Stimulated activated CD4-positive, alpha-beta T cell treated with anti-CD3 and anti-CD28 coated beads, Interleukin-2, amount 100 ng/mL, for 48 hours (primary cell): ENCODE measurements around the gene FBXL13.
"Not testable (repeated sequence)": the region's sequence is repeated elsewhere in the genome, so short reads cannot be mapped to it uniquely, and the experiment has no call there.

ENCODE experiments used
- DNase-seq, 2 donors: peaks; one replicate each; pipeline ENCODE4 v3.0.0-alpha.2; 2020

The FBXL13 gene

DNA sequence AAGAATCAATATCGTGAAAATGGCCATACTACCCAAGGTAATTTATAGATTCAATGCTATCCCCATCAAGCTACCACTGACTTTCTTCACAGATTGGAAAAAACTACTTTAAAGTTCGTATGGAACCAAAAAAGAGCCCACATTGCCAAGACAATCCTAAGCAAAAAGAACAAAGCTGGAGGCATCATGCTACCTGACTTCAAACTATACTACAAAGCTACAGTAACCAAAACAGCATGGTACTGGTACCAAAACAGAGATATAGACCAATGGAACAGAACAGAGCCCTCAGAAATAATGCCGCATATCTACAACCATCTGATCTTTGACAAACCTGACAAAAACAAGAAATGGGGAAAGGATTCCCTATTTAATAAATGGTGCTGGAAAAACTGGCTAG, 53.7 kb downstream of the FBXL13 start:
- DNase-seq, result not testable (repeated sequence)

- not testable (repeated sequence) for DNase-seq
These were observed 56.3 kb downstream of the FBXL13 start for GRCh38 chr7:103018295-103018694.

DNA sequence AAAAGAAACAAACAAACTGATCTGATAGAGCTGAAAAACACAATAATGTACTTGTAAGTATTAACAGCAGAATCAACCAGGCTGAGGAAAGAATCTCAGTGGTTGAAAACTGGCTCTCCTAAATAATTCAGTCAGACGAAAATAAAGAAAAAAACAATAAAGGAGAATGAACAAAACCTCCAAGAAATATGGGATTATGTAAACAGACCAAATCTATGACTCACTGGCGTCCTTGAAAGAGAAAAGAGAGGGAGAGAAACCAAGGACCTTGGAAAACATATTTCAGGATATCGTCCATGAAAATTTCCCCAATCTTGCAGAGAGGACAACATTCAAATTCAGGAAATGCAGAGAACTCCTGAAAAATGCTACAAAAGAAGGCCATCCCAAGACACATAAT, 62.9 kb downstream of the FBXL13 start:
- no peak for DNase-seq

DNA sequence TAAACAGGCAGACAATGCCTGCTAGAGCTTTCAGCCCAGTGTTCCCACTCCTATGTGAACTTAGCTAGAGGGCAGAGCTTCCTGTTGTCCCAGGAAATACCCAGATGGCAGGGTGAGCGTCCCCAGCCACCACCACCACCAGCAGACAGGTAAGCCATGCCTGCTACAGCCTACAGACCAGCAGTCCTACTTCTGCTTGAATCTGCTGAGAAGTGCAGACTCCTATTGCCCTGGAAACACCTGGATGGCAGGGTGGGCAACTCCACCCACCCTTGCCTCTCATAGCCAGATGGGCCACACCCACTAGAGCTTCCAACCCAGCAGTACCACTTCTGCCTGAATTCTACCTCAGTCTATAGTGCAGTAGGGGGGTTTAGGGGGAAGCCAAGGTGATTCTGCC, 64.4 kb downstream of the FBXL13 start:
- DNase-seq, result no peak

DNA sequence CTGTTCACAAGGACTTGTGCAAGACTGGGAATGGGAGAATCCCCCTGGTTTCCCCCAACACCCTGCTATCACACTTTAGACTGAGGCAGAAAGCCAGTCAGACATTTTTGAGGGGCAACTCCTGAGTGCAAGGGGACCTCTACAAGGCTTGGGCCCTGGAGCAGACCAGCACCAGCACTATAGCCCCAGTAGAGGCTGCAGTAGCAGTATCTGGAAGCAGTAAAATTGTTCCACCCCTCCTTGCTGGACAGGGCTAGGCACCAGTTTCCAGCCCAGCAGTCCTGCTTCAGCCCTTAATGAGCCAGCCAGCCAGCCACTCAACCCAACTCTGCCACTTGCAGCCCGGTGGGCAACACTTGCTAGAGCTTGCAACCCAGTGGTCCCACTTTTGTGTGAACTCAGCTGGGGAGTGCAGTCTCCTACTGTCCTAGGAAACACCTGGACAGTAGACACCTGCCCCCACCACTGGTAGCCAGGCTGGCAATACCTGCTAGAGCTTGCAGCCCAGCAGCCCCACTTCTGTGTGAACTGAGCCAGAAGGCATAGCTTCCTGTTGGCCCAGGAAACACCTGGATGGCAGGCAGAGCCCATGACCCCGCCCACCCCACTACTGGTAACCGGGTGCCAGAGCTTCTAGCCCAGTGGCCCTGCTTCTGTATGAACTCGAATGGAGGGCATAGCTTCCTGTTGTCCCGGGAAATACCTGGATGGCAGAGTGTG, 65.0 kb downstream of the FBXL13 start:
- DNase-seq, result no peak

GRCh38 chr7:103003004-103003403, 71.6 kb downstream of the FBXL13 start:
- no peak for DNase-seq

GRCh38 chr7:103001210-103001609, 73.4 kb downstream of the FBXL13 start:
- DNase-seq, result no peak

DNA sequence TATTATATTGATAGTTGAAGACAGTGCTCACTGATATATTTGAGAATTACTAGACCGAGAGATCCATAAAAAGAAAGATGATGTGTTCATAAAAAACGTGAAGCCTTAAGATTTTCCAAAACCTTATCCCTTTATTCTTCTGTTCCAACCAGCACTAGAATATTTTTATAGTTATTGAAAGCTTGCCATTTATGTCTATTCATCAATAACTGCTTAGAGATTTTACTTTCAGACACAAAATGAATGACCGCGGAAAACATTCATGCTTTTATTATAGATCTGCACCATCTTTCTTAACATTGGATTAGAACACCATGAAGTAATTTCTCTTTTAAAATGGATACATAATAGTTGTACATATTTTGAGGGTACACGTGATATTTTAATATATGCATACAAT, 77.6 kb downstream of the FBXL13 start:
- no peak for DNase-seq

DNA sequence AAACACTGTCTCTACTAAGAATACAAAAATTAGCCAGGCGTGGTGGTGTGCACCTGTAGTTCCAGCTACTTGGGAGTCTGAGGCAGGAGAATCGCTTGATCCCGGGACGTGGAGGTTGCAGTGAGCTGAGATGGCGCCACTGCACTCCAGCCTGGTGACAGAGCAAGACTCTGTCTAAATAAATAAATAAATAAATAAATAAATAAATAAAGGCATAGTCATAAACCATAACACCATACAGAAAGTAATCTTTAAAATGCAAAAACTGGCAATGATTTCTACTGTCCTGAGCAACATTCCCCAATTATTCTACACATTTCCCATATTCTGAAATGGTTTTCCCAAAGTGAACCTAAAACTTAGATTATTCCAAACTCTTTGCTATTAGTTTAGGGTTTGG, 79.0 kb downstream of the FBXL13 start:
- not testable (repeated sequence) for DNase-seq

DNA sequence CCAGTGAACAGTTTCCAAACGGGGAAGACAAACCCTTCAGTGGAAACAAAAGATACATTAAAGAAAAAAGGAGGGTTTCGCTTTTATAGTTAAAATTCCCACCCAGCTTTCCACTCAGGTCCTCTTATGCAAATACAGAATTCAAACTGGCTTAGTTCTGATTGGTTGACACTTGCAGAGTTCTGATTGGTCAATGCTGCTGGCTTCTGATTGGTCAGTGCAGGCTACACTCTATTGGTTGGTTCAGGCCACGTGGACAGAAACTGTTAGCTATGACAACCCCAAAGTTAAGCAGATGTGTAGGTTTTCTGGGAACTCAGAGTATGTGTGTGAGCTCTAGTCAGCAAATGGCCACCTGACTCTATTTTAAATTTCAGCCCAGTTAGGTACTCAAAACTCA, 80.0 kb downstream of the FBXL13 start:
- DNase-seq, result no peak

DNA sequence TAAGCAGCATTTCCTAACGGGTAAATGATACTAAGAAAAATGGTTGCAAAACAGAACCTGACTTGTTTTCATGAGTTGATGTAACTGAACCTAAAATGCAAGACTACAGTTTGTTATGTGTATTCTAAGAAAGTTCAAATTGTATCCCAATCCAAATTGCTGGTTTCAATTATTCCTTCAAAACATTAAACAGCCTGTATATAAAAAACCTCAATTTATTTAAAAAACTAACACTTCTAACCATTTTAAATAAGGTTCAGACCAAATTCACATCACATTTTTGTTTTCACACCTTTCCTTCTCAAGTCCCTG, 80.9 kb downstream of the FBXL13 start:
- DNase-seq, result no peak

DNA sequence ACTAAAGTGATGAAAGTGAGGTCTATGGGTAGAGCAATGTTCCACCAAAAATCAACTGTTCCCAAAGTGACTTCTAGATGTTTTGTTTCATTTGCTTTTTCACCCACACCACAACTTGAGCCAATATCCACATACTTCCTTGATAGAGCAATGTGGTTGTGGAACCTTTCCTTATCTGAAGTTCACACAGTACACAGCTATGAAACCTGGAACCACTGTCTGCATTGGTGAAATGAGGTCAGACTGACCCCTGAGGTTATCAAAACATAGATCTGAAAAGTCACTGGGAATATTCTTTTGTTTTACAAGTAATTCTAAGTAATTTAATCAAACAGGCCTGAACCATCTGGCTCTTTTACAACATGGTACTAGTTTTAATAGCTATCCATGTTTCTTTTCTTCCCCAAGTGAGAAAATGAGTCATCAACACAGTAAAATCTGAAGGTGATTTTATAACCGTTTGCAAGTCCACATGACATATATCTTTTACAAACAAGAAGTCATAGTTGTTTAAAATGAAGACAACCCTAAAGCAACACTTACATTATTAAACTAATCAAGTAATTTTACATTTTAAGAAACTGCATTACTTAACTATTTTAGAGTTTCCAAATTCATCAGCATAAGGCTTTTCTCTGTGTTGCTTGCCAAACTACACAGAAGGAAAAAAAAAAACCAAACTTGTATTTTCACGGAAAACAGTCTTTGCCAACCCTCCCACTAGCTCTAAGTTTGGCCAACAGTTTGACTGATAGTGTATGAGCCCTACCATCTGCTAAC, 81.5 kb downstream of the FBXL13 start:
- DNase-seq, result no peak

DNA sequence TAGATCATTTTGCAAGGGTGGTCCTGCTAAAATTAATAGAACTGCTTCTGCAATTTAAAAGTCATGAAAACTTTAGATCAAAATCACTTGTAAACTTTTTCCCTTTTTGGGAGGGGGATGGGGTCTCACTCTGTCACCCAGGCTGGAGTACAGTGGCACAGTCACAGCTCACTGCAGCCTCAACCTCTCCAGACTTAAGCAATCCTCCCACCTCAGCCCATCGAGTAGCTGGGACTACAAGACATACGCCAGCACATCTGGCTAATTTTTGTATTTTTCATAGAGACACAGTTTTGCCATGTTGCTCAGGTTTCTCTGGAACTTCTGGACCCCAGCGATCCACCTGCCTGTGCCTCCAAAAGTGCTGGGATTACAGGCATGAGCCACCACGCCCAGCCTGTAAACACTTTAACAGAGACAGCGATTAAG, 82.1 kb downstream of the FBXL13 start:
- no peak for DNase-seq

DNA sequence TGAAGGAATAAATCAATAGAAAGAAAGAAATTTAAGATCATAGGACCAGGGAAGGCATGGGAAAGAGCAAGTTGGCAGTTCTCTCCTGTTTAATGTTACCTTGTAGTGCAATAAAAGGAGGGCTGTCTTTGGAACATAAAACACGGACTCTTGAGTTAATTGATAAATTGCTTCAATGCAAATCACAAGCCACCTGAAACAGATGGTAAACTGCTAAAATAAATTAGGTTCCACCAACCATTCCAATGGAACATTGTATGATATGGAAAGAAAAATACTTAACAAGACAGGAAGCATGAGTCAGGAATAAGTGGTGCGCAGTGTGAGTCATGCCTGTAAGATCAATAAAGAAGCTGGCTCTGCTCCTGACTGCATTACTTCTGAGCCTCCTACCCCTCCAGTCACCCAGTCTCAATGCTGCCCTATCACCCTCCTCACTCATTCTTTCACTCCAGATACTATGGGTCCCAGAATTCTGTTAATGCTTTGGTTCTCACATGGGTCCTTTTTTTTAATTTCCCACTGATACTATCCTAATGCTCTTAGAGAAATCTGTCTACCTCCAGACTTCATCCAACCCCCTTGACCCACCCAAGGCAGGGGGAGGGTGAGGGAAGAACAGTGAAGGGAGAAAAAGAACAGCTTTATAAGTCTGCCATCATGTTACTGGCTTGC, 82.9 kb downstream of the FBXL13 start:
- no peak for DNase-seq

- no peak for DNase-seq
These were observed 83.5 kb downstream of the FBXL13 start for GRCh38 chr7:102991077-102991539.

DNA sequence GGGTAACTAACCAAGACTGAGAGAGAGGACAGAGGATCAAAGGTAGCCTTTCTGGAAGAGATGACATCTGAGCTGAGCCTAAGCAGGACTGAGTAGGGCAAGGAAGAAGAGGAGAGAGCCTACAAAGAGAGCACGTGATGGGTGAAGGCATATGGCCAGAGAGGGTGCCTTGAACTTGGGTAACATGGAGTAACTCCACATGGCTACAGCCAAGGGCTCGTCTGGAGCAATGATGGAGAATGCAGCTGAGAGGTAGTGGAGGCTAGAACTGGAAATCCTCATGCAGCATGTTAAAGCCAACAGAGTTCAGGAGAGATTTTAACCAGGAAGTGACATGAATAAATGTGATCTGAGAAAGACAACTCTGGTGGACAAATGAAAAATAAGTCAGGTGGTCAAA, 84.0 kb downstream of the FBXL13 start:
- no peak for DNase-seq

DNA sequence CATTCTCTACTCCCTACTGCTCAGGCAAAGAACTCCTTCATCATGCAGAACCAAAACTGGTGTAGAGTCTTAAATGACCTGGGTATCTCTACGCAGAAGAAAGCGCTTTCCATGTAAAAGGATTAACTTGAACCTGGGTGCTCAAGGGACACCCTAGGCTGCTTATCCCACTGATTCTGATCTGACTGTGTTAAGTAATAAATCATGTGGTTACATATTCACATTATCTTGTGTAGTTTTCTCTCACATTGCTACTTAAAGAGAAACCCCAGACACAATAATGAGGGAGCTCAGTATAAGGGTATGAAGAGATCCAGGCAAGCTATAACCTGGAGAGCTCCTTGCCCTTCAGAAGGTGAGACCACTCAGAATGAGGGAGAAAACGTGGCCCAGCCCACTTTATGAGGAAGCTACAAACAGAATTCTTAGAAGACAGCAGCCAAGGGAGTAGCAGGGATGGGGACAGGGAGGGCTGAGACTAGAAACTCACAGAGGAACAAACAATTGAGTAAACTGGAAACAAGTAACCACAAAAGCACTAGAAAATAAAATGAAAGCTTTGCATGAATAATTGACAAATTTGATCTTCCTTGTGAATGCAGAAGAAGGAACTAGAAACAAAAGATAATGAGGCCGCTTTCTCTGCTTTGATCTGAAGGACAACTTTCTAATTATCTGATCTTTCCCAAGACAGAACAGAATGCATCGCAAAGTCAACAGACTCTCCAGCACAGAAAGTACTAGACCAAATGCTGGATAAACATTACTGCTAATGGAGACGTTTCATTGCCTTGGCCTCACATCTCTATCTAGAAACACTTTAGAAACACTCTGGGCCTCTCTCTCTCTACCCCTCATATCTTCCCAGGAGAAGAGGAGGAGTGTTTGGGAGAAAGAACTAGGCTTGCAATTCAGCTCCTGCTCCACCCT, 85.7 kb downstream of the FBXL13 start:
- no peak for DNase-seq

DNA sequence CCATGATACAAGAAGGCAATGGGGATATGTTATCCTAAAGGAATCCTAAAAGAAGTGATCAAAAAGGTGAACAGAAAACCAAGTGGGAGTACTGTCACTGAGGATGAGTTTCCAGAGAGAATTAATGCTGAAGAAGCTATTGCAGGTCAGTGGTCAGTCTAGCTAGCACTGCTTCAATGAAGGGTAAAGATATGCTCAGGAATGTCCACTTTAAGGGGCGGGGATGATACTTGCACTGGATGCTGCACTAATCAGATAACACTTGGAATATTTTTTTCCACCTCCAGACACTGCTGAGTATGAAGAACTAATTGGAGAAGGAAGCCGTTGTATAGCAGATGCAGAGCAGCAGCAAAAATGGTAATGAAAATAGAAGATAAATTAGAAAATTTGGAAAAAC, 86.5 kb downstream of the FBXL13 start:
- DNase-seq, result no peak

- DNase-seq, result no peak
These were observed 89.3 kb downstream of the FBXL13 start for GRCh38 chr7:102985176-102985783.

GRCh38 chr7:102983602-102984001, 91.0 kb downstream of the FBXL13 start:
- no peak for DNase-seq

DNA sequence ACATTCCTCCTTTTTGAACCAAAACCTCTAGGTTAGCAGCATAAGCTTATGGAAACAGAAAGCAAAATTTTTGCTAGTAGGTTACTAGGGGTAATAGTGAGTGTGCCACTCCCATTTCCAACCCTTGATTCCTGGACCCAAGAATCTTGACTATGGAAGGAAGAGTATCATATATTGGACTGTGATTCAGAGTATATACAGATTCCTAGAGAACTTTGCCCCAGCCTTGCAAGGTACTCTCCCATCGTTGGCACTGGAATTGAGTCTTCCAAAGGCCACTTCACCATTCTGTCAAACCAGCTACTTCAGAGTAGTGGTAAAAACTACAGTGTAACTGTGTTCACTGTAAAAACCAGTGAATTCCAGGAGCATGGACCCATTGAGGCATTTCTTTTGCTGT, 92.4 kb downstream of the FBXL13 start:
- DNase-seq, result no peak

DNA sequence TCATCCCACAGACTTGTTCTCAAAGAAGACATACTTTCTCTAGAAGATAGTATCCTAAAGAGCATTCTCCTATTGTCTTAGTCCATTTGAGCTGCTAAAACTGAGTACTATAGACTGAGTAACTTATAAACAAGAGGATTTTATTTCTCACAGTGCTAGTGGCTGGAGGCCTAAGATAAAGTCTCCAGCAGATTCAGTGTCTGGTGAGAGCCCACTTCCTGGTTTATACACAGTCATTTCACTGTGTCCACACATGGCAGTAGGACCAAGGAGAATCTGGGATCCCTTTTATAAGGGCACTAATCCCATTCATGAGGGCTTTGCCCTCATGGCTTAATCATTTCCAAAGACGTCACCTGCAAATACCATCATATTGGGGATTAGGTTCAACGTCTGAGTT, 93.1 kb downstream of the FBXL13 start:
- no peak for DNase-seq
